HuH-7 (cell line): ENCODE measurements around the gene SLC51A.

ENCODE experiments used
- DNase-seq: peaks from one replicate; pipeline ENCODE4 v3.0.0; 2011; ENCODE audit warnings: low spot score

The SLC51A gene

DNA sequence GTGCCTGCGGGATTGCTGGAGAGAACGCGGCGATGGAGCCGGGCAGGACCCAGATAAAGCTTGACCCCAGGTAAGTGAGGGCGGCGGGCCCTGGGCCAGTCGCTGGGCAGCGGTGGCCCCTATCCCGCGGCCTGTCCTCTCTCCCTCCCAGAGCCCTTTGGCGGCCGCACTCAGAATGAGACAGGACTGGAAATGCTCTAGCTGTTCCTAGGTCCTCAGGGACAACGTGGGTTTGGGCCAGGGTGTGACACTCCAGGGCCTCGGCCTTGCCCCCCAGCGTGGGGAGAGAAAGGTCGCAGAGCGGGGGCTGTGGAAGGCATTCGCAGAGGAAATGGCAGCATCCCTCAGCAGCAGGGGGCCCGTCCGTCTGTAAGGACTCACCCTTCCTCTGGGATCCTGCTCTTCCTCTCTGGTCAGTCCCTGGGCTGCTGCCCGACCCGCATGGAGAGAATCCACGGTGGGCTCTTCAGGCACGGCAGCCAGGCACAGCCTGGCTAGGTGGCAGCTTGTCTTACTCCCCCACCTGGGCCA lies 412 bp downstream of the SLC51A start:
- DNase-seq, result no peak

DNA sequence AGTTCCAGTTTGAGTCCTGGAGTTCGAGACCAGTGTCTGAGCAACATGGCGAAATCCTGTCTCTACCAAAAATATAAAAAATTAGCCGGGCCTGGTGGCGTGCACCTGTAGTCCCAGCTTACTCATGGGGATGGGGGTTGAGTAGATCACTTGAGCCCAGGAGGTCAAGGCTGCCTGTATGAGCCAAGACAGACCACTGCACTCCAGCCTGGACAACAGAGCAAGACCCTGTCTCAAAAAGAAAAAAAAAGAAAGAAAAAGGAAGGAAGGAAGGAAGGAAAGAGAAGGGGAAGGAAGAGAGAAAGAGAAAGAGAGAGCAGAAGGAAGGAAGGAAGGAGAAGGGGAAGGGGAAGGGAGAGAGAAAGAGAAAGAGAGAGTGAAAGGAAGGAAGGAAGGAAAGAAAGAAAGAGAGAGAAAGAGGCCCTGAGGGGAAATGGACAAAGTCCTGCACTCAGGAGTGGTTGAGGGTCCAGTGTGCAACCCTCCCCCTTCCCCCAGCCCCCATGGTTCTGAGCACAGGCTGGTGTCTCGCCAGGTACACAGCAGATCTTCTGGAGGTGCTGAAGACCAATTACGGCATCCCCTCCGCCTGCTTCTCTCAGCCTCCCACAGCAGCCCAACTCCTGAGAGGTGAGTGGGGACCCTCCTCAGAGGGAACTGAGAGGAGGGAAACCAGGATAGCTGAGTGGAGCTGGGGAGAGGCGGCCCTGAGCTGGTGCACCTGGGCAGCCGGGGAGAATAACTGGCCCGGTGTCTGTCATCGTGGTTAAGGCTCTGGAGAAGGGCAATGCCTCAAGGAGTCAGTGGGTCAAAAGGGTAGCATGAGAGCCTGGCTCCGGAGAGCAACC lies 1.2 kb downstream of the SLC51A start:
- DNase-seq, result no peak

DNA sequence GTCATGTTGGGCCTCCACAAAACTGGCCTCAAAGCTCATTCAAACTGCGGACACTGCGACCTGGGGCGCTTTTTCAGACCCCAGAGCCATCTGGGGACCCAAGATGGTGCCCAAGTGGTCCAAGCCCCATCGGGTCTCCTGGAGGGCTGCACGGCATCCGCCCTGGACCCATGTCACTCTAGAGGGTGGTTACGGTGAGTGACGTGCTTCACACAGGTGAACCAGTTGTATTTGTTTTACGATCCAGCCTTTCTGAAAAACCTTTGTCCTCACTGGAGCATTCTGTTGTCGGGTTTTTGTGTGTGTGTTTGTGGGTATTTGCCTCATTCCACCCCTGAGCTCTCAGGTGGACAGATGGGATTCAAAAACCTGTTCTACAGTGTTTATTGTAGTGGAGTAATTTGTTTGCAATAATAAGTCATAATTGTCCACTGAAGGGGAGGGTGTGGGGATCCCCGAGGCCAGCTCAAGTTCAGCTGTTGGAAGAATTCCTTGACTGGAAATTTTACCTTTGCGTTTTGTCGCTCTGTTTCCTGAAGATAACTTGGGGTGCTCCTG lies 1.9 kb downstream of the SLC51A start:
- DNase-seq, result no peak

DNA sequence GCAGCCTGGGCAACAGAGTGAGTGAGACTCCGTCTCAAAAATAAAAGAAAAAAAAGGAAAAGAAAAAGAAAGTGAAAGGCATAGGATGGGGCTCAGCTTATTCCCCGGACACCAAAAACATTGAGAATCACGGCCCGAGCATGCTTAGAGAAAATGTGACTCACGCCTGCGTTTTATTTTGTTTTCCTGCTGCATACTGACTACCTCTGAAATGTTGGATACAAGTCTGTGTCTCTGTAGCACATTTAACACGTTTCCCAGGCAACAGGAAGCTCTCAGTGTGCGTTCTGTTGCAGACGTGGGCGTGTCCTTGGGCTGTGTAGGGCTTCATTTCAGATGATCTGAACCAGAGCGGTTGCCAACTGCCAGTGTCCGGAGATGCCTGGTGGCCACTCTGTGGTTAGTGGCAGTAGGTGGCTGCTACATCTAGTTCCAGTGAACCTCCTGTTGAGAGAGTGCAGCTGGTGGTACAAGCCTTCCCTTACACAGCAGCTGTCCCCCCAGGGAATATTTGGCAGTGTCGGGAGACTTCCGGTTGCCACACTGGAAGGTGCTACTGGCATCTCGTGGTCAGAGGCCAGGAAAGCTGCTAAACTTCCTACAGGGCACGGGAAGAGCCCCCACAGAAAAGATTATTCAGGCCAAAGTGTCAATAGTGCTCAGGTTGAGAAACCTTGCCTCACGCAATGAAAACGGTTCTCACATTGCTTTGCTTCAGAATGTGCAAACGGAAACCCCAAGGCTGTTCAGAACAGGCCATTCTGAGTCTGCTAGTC lies 3.0 kb downstream of the SLC51A start:
- DNase-seq, result peak; percentile 61

DNA sequence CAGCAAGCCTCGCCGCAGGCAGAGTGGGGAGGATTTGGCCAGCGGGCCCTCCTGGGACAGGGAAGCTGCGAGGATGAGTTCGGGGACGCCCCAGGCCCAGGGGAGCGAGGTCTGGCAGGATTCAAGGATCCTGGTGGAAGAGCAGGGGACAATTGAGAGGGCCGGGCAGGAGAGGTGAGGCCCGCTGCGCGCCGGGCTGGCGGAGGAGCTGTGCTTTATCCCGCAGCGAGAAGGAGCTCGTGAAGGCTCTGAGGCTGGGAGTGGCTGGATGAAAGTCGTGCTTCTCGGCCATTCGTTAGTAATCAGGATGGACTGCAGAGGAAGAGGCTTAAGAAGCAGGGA lies 3.6 kb downstream of the SLC51A start:
- no peak for DNase-seq

DNA sequence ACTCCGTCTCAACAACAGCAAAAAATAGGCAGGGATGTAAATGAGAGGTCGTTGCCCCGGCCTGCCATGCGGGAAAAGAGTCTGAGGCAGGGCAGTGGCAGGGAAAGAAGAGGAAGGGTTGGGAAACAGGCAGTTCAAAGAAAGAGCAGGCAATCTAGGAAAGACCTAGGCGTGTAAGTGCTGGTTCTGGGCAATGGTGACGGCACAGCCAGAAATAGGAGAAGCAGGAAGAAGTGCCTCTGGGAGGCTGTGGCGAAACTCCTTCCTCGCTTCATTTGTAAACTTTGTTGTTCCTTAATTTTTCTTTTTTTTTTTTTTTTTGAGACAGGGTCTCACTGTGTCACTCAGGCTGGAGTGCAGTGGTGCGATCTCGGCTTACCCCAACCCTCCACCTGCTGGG lies 4.3 kb downstream of the SLC51A start:
- no peak for DNase-seq

DNA sequence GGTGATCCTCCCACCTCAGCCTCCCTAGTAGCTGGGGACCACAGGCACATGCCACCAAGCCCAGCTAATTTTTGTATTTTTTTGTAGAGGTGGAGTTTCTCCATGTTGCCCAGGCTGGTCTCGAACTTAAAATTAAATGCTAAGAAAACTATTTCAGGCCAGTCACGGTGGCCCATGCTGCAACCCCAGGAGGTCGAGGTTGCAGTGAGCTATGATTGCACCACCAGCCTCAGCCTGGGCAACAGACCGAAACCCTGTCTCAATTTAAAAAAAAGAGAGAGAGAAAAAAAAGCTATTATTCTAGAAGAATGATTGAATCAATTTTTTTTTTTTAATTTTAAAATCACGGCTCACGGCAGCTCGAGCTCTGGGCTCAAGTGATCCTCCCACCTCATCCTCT lies 4.7 kb downstream of the SLC51A start:
- no peak for DNase-seq

DNA sequence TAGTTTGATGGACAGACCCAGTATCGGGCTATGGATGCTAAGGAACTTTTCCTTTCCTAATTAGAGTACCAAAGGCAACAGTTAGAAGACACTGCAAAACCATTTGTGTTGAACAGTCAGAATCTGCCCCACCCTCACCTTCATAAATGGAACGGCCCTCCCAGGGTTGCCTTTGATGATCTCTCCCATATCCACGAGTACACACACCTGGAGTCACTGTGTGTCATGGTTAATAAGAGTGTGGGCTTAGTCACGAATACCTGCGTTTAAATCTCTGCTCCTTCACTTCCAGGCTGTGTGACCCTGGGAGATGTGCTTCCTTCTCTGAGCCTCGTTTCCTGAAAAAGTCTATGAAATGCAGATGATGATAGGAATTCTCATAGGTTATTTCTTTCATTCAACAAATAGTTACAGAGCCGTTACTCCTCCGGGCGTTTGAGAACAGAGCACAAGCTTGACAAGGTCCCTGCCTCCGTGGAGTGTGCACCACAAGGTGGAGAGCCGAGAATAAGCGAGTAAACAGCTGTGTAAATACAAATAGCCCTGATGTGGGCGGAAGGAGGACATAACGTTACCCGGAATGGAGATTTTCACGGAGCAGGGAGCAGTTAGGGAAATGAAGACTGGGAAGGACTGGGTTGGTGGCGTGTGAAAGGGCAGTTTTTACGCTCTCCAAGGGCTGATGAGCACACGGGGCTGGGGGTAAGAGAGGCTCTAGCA lies 6.7 kb downstream of the SLC51A start:
- no peak for DNase-seq

DNA sequence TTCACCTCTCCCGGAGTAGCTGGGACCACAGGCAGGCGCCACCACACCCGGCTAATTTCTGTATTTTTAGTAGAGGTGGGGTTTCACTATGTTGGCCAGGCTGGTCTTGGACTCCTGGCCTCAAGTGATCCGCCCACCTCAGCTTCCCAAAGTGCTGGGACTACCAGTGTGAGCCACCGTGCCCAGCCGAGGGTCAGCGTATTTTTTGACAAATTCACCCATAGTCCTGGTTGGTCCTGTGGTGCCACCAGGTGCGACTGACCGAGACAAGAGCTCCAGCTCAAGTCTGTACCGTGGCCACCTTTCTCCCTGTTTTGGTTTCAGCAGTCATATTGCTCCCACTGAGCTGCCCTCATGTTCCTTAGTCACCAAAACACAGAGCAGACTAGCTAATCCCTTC lies 8.8 kb downstream of the SLC51A start:
- no peak for DNase-seq

DNA sequence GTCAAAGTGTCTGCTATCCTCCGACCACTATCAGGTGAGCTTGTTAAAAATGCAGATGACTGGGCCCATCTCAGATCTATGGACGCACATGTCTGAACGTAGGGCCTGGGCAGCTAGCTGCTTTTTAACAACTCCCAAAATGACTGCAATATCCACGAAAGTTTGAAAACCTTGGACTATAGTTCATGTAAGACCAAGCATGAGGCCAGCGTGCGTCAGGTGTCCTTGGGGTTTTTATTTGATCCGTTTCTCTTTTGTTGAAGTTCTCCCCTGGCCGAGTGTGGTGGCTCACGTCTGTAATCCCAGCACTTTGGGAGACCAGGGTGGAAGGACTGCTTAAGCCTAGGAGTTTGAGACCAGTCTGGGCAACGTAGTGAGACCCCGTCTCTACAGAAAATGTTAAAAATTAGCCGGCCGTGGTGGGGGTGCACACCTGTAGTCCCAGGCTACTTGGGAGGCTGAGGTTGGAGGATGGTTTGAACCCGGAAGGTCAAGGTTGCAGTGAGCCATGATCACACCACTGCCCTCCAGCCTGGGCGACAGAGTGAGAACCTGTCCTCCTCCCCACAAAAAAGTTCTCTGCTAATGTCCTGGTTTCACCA lies 9.5 kb downstream of the SLC51A start:
- no peak for DNase-seq

DNA sequence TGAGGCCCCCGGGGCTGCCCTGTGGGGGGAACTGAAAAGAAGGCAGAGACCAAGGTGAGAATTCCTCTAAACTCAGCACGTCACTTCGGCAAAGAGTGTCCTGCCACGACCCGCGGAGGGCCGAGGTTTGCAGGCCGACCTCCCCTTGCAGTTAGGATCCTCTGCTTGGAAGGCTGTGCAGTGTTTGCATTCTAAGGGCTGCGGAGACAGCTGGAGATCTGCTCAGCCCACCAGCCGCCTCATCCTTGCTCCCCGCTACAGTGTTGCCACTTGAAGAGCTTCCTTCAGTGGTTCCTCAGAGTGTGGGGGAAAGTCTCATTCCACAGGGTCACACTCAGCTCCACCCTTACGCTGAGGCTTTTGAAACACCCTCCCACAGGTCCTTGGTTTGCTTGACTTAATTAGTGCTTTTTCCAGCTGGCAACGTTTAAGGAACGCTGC lies 10.8 kb downstream of the SLC51A start:
- DNase-seq, result no peak

DNA sequence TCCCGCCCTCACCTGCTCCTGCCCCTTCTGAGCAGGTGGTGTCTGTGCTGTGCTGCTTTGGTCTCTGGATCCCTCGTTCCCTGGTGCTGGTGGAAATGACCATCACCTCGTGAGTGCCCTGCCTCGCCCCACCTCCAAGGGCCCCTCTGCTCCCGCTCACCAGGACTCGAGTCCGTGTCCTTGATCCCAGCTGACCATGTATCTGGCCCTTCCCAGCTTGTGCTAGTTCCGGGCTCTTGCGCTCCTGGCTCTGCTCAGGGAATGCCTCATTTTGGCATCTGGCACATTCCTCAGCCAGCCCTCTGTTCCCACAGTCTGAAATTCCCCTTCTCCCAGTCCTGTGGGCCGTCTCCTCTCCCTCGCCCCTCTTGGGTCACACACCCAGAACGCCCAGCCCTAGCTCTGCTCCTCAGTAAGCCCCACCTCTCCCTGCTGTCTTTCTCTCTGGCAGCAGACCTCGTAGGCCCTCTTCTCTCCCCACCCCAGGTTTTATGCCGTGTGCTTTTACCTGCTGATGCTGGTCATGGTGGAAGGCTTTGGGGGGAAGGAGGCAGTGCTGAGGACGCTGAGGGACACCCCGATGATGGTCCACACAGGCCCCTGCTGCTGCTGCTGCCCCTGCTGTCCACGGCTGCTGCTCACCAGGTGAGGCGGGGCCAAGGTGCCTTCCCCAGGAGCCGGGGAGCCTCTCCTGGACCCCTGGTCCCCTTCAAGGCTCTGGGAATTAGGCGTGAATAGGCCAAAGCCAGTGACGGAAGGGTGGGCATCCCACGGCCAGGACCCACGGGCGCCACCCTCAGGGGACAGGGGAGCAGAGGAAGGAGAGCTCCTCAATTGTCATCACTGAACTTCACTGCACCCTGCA lies 11.5 kb downstream of the SLC51A start:
- no peak for DNase-seq

DNA sequence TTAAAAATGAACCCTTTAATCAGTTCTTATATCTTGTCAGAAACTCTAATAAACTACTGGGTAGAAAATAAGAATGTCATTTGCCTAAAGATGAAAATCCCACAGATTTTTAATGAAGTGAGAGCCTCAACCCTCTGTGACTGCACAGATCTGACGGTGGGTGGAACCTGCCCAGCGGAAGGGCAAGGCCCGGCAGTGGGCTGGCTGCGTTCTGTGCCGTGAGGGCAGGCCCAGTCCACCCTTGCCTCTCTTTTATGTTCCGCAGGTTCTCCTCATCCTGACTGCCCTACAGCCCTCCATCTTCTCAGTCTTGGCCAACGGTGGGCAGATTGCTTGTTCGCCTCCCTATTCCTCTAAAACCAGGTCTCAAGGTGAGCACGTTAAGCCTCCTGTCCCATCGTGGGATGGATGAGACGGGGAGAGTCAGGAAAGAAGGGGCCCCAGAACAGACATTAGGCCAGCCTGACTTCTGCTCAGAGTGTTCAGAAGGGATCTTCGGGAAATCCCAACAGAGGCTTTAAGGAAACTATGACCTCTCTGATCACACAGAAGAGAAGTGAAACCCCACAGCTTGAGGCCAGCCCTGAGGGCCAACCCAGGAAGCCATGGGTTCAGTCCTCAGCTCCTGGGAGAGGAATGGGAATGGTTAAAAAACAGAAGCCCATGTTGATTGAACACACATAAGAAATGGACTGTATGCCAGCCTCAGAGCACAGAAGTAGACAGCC lies 16.0 kb downstream of the SLC51A start:
- DNase-seq, result no peak

DNA sequence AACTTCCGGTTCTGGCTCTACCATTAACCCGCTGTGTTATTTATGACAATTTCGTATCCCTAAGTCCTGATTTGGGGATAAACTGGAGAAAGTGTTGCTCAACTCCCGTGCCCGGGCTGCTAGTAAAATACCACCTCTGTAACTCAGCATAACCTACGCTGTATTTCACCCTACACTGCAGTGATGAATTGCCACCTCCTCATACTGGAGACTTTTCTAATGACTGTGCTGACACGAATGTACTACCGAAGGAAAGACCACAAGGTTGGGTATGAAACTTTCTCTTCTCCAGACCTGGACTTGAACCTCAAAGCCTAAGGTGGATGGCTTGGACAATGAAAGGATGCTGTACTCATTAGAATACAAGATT lies 16.5 kb downstream of the SLC51A start:
- no peak for DNase-seq

DNA sequence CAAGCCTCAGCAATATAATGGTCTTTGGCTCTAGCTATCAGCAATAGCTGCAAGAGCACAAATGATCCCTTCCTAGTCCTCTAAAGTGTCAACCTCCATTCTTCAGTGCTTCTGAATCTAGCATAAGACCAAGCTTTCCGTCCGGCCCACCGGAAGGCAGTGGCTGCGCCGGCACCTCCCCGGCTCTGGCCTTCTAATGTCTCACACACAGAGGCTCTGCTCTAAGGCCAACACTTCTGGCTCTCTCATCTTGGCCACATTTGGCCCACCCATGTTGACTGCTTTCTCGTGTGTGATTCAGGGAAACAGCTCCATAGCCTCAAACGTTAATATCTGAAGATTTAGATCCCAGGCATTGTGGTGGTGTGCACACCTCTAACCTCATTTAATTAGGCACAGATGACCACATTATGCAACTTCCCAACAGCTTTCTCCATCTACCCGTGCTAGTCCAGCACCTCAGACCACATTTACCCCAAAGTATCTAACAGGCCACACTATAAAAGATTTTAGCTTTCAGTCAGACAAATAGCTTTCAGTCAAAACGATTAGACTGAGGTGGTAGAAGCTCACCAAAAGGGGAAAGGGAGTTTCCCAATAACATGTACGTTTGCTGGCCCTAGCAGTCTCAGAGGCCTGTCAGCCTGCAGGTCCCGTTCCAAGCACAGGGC lies 19.3 kb downstream of the SLC51A start:
- DNase-seq, result no peak

DNA sequence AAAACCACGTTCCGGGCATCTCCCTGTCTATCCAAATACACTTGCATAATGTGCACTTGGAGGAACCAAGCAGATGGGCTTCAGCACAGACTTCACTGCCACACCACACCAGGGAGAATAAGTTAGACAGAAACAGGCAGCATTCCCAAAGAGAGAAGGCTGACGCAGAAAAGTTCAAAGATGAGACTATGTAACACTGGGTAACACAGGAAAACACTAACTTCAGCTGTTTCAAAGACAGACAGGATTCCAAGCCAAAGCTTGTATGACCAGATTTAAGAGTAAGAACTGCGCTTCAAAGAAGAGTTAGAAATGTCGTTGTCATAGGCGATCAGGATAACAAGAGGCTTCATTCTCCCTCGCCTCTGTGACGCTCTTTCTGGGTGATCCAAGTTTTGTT lies 19.9 kb downstream of the SLC51A start:
- no peak for DNase-seq

DNA sequence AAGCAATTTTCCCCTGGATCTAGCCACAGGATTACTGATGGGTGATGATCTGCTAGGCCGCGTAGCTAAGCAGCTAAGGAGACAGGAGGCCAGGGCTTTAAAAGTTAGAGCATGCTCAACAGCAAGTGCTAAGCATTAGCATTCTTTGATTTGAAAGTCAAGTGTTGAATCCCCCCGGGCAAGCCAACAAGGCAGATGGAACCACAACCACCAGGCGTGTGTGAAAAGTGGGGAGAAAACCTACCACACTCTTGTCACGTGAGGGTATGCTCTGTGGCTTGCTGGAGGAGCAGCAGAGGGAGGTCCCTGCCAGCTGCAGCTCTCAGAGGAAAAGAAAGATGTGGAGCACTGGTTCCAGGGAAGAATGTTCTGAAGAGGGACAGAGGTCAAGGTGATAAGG lies 20.9 kb downstream of the SLC51A start:
- DNase-seq, result no peak

DNA sequence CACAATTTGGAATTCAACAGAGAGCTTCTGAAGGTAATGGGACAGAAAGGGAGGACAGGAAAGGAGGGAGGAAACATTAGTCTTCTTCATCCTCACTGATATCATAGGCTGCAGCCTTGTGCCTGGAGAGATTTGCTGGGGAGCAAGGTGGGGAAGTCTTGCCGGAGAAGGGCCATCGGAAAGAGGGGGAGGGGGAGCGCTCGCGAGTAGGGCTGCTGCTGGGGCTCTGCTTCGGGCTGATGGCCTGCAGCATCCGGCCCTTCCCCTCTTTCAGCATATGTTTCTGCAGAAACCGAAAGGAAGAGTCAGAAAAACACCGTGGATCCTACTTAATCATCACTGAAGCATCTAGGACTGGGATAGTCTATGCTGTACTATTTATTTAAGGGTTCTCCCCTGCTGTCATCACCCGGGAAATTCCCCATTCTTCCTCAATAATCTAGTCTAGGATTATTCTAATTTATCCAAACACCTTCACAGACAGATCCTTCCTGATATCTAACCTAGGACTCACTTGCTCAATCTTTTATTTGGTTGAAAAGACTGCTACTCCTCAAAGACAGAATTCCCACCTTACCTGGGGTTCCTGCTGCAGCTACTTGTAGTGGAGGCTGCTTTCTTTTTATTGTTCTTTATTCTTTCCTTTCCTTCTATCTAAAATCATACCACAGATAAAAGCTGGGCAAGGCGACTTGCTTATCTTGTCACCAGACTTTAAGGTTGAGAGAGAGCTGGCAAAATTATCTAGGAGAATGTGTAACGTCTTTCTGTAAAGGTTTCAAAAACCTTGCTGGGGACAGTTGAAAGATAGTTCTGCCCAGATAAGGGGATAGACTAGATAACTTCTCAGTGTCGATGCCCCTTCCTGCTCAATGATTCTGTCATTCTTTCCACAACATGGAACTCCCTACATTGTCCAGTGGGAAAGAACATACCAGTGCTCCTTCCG lies 22.6 kb downstream of the SLC51A start:
- no peak for DNase-seq

DNA sequence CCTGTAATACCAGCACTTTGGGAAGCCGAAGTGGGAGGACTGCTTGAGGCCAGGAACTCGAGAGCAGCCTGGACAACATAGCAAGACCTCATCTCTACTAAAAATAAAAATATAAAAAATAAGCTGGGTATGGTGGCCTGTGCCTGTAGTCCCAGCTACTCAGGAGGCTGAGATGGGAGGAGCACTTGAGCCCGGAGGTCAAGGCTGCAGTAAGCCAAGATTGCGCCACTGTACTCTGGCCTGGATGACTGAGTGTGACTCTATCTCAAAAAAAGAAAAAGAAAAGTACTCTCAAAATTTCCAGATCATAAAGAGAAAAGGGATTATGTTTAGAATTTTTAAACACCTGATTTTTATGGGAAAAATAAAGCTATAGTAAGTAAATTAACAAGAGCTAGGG lies 24.1 kb downstream of the SLC51A start:
- no peak for DNase-seq
